H9 (cell line): ENCODE data around the gene GAL3ST1. TPM values are rescaled to one million over a fixed set of nuclear protein-coding genes. Genes with fewer than 3 reads are reported as not detected.

Source experiments
- DNase-seq: peaks from one replicate; pipeline ENCODE4 v3.0.0-alpha.2; 2017
- H2AFZ ChIP-seq: one replicate; pipeline ENCODE4 v1.6.1; 2013; ENCODE audit warnings: mild to moderate bottlenecking, low read length, control low read depth, moderate library complexity
- H2AK5ac ChIP-seq: 2 replicates; pipeline ENCODE4 v1.6.1; 2013; ENCODE audit warnings: low read length, control low read depth, mixed read lengths; ENCODE audit not compliant: insufficient read length
- H2BK120ac ChIP-seq: one replicate; pipeline ENCODE4 v1.6.1; 2013; ENCODE audit warnings: low read depth, mild to moderate bottlenecking, low read length, control low read depth, inconsistent platforms; ENCODE audit not compliant: poor library complexity, severe bottlenecking
- H2BK12ac ChIP-seq: 2 replicates; pipeline ENCODE4 v1.6.1; 2013; ENCODE audit warnings: low read length, control low read depth, mixed read lengths, low read depth; ENCODE audit not compliant: insufficient read length
- H2BK15ac ChIP-seq: 2 replicates; pipeline ENCODE4 v1.6.1; 2013; ENCODE audit warnings: low read depth, low read length, control low read depth
- H2BK20ac ChIP-seq: one replicate; pipeline ENCODE4 v1.6.1; 2013; ENCODE audit warnings: low read depth, mild to moderate bottlenecking, low read length, control low read depth, inconsistent platforms; ENCODE audit not compliant: poor library complexity, severe bottlenecking
- H2BK5ac ChIP-seq: 2 replicates; pipeline ENCODE4 v1.6.1; 2013; ENCODE audit warnings: low read length, control low read depth, mixed read lengths; ENCODE audit not compliant: insufficient read length
- H3K14ac ChIP-seq: 2 replicates; pipeline ENCODE4 v1.6.1; 2013; ENCODE audit warnings: low read length, control low read depth; ENCODE audit not compliant: insufficient read depth
- H3K18ac ChIP-seq: 2 replicates; pipeline ENCODE4 v1.6.1; 2013; ENCODE audit warnings: low read depth, mild to moderate bottlenecking, mixed read lengths, low read length, control low read depth; ENCODE audit not compliant: insufficient read length
- H3K23ac ChIP-seq: 2 replicates; pipeline ENCODE4 v1.6.1; 2013; ENCODE audit warnings: low read length, control low read depth, mixed read lengths, low read depth; ENCODE audit not compliant: insufficient read length
- H3K23me2 ChIP-seq: 2 replicates; pipeline ENCODE4 v1.6.1; 2013; ENCODE audit warnings: low read depth, mild to moderate bottlenecking, mixed read lengths, low read length, control low read depth; ENCODE audit not compliant: insufficient read length, poor library complexity, severe bottlenecking
- H3K27ac ChIP-seq: 2 replicates; pipeline ENCODE4 v1.5.1; 2013; ENCODE audit warnings: low read length, control low read depth, mixed read lengths, low read depth; ENCODE audit not compliant: insufficient read length
- H3K27me3 ChIP-seq: 2 replicates; pipeline ENCODE4 v1.6.1; 2013; ENCODE audit warnings: low read length, control low read depth, inconsistent platforms; ENCODE audit not compliant: insufficient read depth
- H3K4ac ChIP-seq: 2 replicates; pipeline ENCODE4 v1.6.1; 2013; ENCODE audit warnings: low read depth, mild to moderate bottlenecking, control low read depth, inconsistent platforms, low read length, moderate library complexity
- H3K4me1 ChIP-seq: 2 replicates; pipeline ENCODE4 v1.6.1; 2013; ENCODE audit warnings: low read length, control low read depth, inconsistent platforms; ENCODE audit not compliant: insufficient read depth
- H3K4me2 ChIP-seq: 2 replicates; pipeline ENCODE4 v1.6.1; 2013; ENCODE audit warnings: low read length, control low read depth, mixed read lengths; ENCODE audit not compliant: insufficient read length, insufficient read depth
- H3K56ac ChIP-seq: 2 replicates; pipeline ENCODE4 v1.6.1; 2013; ENCODE audit warnings: low read depth, mild to moderate bottlenecking, mixed read lengths, low read length, control low read depth; ENCODE audit not compliant: insufficient read length
- H3K79me1 ChIP-seq: 2 replicates; pipeline ENCODE4 v1.6.1; 2013; ENCODE audit warnings: low read depth, mild to moderate bottlenecking, moderate library complexity, low read length, control low read depth, inconsistent platforms; ENCODE audit not compliant: insufficient read depth, poor library complexity, severe bottlenecking
- H3K79me2 ChIP-seq: 2 replicates; pipeline ENCODE4 v1.6.1; 2013; ENCODE audit warnings: low read length, control low read depth, inconsistent platforms; ENCODE audit not compliant: insufficient read depth
- H3K9ac ChIP-seq: 2 replicates; pipeline ENCODE4 v1.6.1; 2013; ENCODE audit warnings: low read length, control low read depth, mixed read lengths; ENCODE audit not compliant: insufficient read length; ENCODE audit errors: extremely low read depth
- H3K9me3 ChIP-seq: one replicate; pipeline ENCODE4 v1.6.1; 2013; ENCODE audit warnings: low read depth, low read length, inconsistent platforms; ENCODE audit not compliant: control insufficient read depth
- H3T11ph ChIP-seq: one replicate; pipeline ENCODE4 v1.6.1; 2013; ENCODE audit warnings: mild to moderate bottlenecking, low read length, control low read depth, inconsistent platforms
- H4K20me1 ChIP-seq: one replicate; pipeline ENCODE4 v1.6.1; 2013; ENCODE audit not compliant: control insufficient read depth, insufficient read length, insufficient read depth
- H4K5ac ChIP-seq: 2 replicates; pipeline ENCODE4 v1.6.1; 2013; ENCODE audit warnings: low read depth, mild to moderate bottlenecking, mixed read lengths, low read length, control low read depth; ENCODE audit not compliant: insufficient read length
- H4K8ac ChIP-seq: replicated peaks from 2 replicates; pipeline ENCODE4 v1.6.1; 2013; ENCODE audit warnings: low read length, control low read depth, mixed read lengths, low read depth; ENCODE audit not compliant: insufficient read length
- H4K91ac ChIP-seq: 2 replicates; pipeline ENCODE4 v1.6.1; 2013; ENCODE audit warnings: low read depth, mild to moderate bottlenecking, moderate library complexity, mixed read lengths, low read length, control low read depth; ENCODE audit not compliant: insufficient read length
- H3K27ac Mint-ChIP-seq, 3 experiments: 2 replicates in 2 of 3; 3 replicates in 1 of 3; pipeline ENCODE4 v1.8.0; 2020 to 2021; ENCODE audit warnings: mixed read lengths in 3 of 3, mild to moderate bottlenecking in 1 of 3, moderate library complexity in 1 of 3
- H3K27me3 Mint-ChIP-seq: 2 replicates; pipeline ENCODE4 v1.8.0; 2021; ENCODE audit warnings: low read depth, mild to moderate bottlenecking, moderate library complexity, mixed read lengths
- H3K36me3 Mint-ChIP-seq, 3 experiments: 2 replicates in 2 of 3; 3 replicates in 1 of 3; pipeline ENCODE4 v1.8.0; 2020 to 2021; ENCODE audit warnings: low read depth in 3 of 3, mixed read lengths in 3 of 3; ENCODE audit not compliant: insufficient read depth in 1 of 3
- H3K4me1 Mint-ChIP-seq, 2 experiments: 2 replicates each; pipeline ENCODE4 v1.8.0; 2020; ENCODE audit warnings: mixed read lengths in 2 of 2
- H3K4me3 Mint-ChIP-seq, 2 experiments: 2 replicates in 1 of 2; 3 replicates in 1 of 2; pipeline ENCODE4 v1.8.0; 2020 to 2021; ENCODE audit warnings: mild to moderate bottlenecking in 2 of 2, mixed read lengths in 2 of 2, moderate library complexity in 1 of 2
- H3K9me3 Mint-ChIP-seq, 2 experiments: 2 replicates in 1 of 2; 3 replicates in 1 of 2; pipeline ENCODE4 v1.8.0; 2020; ENCODE audit warnings: mild to moderate bottlenecking in 2 of 2, mixed read lengths in 2 of 2, moderate library complexity in 1 of 2
- total RNA-seq: library from RNA; stranded (reverse); gene quantifications from 2 replicates; pipeline ENCODE4 v1.2.1, GENCODE V29; 2021
- TF ChIP-seq, protein P1 (sequence below): fragments of 200-600 bp; sonication (generic); conservative IDR thresholded peaks from 3 replicates; pipeline ENCODE4 v1.8.0; 2021; ENCODE audit warnings: antibody characterized with exemption, mild to moderate bottlenecking

GAL3ST1 gene
- total RNA-seq, 1 experiment from 2014 or later = 5.1 TPM

DNA sequence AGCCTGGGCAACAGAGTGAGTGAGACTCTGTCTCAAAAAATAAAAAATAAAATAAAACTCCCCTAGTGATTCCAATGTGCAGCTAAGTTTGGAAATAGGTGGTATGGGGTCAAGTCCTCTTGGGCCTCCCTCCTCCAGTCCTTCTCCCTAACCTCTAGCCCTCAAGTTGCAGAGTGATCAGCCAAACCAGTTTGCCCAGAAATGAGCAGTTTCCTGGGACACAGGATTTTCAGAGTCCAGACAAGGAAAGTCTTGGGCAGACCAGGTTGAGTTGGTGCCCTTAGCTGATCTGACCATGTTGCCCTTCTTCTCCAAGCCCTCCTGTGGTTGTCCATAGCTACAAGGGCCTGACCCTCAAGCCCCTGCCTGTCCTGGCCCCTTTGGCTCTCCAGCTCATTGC is 40.4 kb upstream of the GAL3ST1 start:
- no peak overlapping the region for H3K14ac ChIP-seq
- no peak overlapping the region for H3K18ac ChIP-seq
- H3K27me3 ChIP-seq = no peaks in the 10 kb centered on the region
- H3K4me2 ChIP-seq = no peak overlapping the region
- no peak overlapping the region for H3K56ac ChIP-seq
- H3K27ac ChIP-seq = no peak overlapping the region
- no peak overlapping the region for H3K27ac Mint-ChIP-seq
- no peak overlapping the region for H2BK20ac ChIP-seq
- no peaks in the 10 kb centered on the region for H3K27me3 Mint-ChIP-seq
- H3K36me3 Mint-ChIP-seq = peaks cover 45 to 84% (median 78%) of the 10 kb centered on the region in 3 experiments
- H3K9me3 Mint-ChIP-seq = no peaks in the 10 kb centered on the region
- H4K91ac ChIP-seq = no peak overlapping the region
- no peak overlapping the region for H4K5ac ChIP-seq
- H4K20me1 ChIP-seq = no peaks in the 10 kb centered on the region
- H4K8ac ChIP-seq = no peak overlapping the region
- no peak for DNase-seq
- H3T11ph ChIP-seq = no peak overlapping the region
- no peak overlapping the region for H3K9ac ChIP-seq
- TF ChIP-seq, protein P1, sequence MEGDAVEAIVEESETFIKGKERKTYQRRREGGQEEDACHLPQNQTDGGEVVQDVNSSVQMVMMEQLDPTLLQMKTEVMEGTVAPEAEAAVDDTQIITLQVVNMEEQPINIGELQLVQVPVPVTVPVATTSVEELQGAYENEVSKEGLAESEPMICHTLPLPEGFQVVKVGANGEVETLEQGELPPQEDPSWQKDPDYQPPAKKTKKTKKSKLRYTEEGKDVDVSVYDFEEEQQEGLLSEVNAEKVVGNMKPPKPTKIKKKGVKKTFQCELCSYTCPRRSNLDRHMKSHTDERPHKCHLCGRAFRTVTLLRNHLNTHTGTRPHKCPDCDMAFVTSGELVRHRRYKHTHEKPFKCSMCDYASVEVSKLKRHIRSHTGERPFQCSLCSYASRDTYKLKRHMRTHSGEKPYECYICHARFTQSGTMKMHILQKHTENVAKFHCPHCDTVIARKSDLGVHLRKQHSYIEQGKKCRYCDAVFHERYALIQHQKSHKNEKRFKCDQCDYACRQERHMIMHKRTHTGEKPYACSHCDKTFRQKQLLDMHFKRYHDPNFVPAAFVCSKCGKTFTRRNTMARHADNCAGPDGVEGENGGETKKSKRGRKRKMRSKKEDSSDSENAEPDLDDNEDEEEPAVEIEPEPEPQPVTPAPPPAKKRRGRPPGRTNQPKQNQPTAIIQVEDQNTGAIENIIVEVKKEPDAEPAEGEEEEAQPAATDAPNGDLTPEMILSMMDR = no peak
- no peak overlapping the region for H3K4me3 Mint-ChIP-seq
- H2BK12ac ChIP-seq = no peak overlapping the region
- no peak overlapping the region for H2BK5ac ChIP-seq
- H2AK5ac ChIP-seq = no peak overlapping the region
- no peaks in the 10 kb centered on the region for H3K4me1 ChIP-seq
- no peak overlapping the region for H2BK15ac ChIP-seq
- no peaks in the 10 kb centered on the region for H3K9me3 ChIP-seq
- no peak overlapping the region for H2BK120ac ChIP-seq
- no peaks in the 10 kb centered on the region for H3K79me1 ChIP-seq
- H3K23ac ChIP-seq = no peak overlapping the region
- no peak overlapping the region for H3K4ac ChIP-seq
- no peak overlapping the region for H2AFZ ChIP-seq
- H3K79me2 ChIP-seq = no peaks in the 10 kb centered on the region
- no peaks in the 10 kb centered on the region for H3K23me2 ChIP-seq
- H3K4me1 Mint-ChIP-seq = no peaks in the 10 kb centered on the region; a peak in 1 of 4 replicates
